ENCODE data around the gene ATP5PO.
"Not testable (repeated sequence)": the region's sequence is repeated elsewhere in the genome, so short reads cannot be mapped to it uniquely, and the experiment has no call there.

Gene ATP5PO

GRCh38 chr21:33865996-33866575 lies 49.5 kb downstream of the ATP5PO start:
- no peak for TF ChIP-seq CTCF (IDR thresholded peaks at IDR 0.05; ENCODE audit: poor library complexity, severe bottlenecking)
- H3K27ac ChIP-seq (ENCODE audit: poor library complexity, severe bottlenecking) = no peak overlapping the region
- H3K9me3 ChIP-seq (ENCODE audit: severe bottlenecking) = no peaks in the 10 kb centered on the region
- no peaks in the 10 kb centered on the region for H3K4me1 ChIP-seq (ENCODE audit: insufficient read depth, poor library complexity, severe bottlenecking)
- H3K4me3 ChIP-seq (ENCODE audit: severe bottlenecking) = no peak overlapping the region
- no peak for ATAC-seq (ENCODE audit: low read depth)
- no peak for DNase-seq (ENCODE audit: low spot score)
- no peaks in the 10 kb centered on the region for H3K36me3 ChIP-seq (ENCODE audit: low read depth)
- no peaks in the 10 kb centered on the region for H3K27me3 ChIP-seq (ENCODE audit: insufficient read depth, poor library complexity, severe bottlenecking)

- H3K4me1 ChIP-seq (ENCODE audit: insufficient read depth, poor library complexity, severe bottlenecking) = no peaks in the 10 kb centered on the region
- H3K27ac ChIP-seq (ENCODE audit: poor library complexity, severe bottlenecking) = no peak overlapping the region
- no peak for TF ChIP-seq CTCF (IDR thresholded peaks at IDR 0.05; ENCODE audit: poor library complexity, severe bottlenecking)
- DNase-seq (ENCODE audit: low spot score) = no peak
- no peak for ATAC-seq (ENCODE audit: low read depth)
- no peaks in the 10 kb centered on the region for H3K36me3 ChIP-seq (ENCODE audit: low read depth)
- H3K4me3 ChIP-seq (ENCODE audit: severe bottlenecking) = no peak overlapping the region
- no peaks in the 10 kb centered on the region for H3K27me3 ChIP-seq (ENCODE audit: insufficient read depth, poor library complexity, severe bottlenecking)
- H3K9me3 ChIP-seq (ENCODE audit: severe bottlenecking) = no peaks in the 10 kb centered on the region
Measured at GRCh38 chr21:33865176-33865575, 50.4 kb downstream of the ATP5PO start.

GRCh38 chr21:33864150-33864549 lies 51.5 kb downstream of the ATP5PO start:
- TF ChIP-seq CTCF (IDR thresholded peaks at IDR 0.05; ENCODE audit: poor library complexity, severe bottlenecking) = no peak
- Histone ChIP-seq H3K4me3 (ENCODE audit: severe bottlenecking) (no peak overlapping the region), H3K9me3 (ENCODE audit: severe bottlenecking) (no peaks in the 10 kb centered on the region)

GRCh38 chr21:33863191-33863590 lies 52.4 kb downstream of the ATP5PO start:
- not testable (repeated sequence) for H3K27ac ChIP-seq (ENCODE audit: poor library complexity, severe bottlenecking); H3K4me3 ChIP-seq (ENCODE audit: severe bottlenecking); H3K36me3 ChIP-seq (ENCODE audit: low read depth); DNase-seq (ENCODE audit: low spot score); H3K4me1 ChIP-seq (ENCODE audit: insufficient read depth, poor library complexity, severe bottlenecking); ATAC-seq (ENCODE audit: low read depth); H3K27me3 ChIP-seq (ENCODE audit: insufficient read depth, poor library complexity, severe bottlenecking); H3K9me3 ChIP-seq (ENCODE audit: severe bottlenecking)

More at GRCh38 chr21:33864150-33864549, 51.5 kb downstream of the ATP5PO start:
- no peak for ATAC-seq (ENCODE audit: low read depth)
- Histone ChIP-seq H3K36me3 (ENCODE audit: low read depth) (no peaks in the 10 kb centered on the region), H3K27ac (ENCODE audit: poor library complexity, severe bottlenecking) (no peak overlapping the region), H3K4me1 (ENCODE audit: insufficient read depth, poor library complexity, severe bottlenecking) (no peaks in the 10 kb centered on the region), H3K27me3 (ENCODE audit: insufficient read depth, poor library complexity, severe bottlenecking) (no peaks in the 10 kb centered on the region)
- no peak for DNase-seq (ENCODE audit: low spot score)

- Histone ChIP-seq H3K4me1 (ENCODE audit: insufficient read depth, poor library complexity, severe bottlenecking) (no peaks in the 10 kb centered on the region), H3K36me3 (ENCODE audit: low read depth) (no peaks in the 10 kb centered on the region), H3K27ac (ENCODE audit: poor library complexity, severe bottlenecking) (no peak overlapping the region), H3K9me3 (ENCODE audit: severe bottlenecking) (no peaks in the 10 kb centered on the region), H3K27me3 (ENCODE audit: insufficient read depth, poor library complexity, severe bottlenecking) (no peaks in the 10 kb centered on the region), H3K4me3 (ENCODE audit: severe bottlenecking) (no peak overlapping the region)
- ATAC-seq (ENCODE audit: low read depth) = no peak
- DNase-seq (ENCODE audit: low spot score) = no peak
- no peak for TF ChIP-seq CTCF (IDR thresholded peaks at IDR 0.05; ENCODE audit: poor library complexity, severe bottlenecking)
Measured at GRCh38 chr21:33861125-33861524, 54.5 kb downstream of the ATP5PO start.

Data from RWPE2 (cell line).